Measurements from ENCODE around the gene ABTB2.

DNA sequence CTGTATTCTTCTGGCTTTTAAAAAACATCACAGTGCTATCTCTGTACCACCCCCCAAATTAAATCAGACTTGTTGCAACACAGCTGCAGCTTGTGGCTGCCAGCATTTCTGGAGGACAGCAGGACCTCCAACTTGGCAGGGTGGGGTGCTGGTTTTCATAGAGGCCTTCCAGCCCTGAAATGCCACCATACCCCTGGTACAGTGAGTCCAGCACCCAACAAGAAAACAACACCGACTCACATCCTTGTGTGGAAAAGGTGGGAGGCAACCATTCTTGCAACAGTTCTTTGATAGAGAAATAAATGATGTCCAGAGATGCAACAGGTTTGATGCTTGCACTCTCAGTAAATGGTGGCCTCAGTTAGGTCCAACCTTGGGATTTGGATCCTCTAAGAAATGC lies 96.0 kb downstream of the ABTB2 start:
- no peak for TF ChIP-seq CTCF (IDR thresholded peaks at IDR 0.05)
- TF ChIP-seq POLR2A (IDR thresholded peaks at IDR 0.05), result no peak
- TF ChIP-seq EP300 (IDR thresholded peaks at IDR 0.05), result no peak

Data from tibial nerve (tissue), 4 donors.